ENCODE measurements around the gene GOLGA5.

DNA sequence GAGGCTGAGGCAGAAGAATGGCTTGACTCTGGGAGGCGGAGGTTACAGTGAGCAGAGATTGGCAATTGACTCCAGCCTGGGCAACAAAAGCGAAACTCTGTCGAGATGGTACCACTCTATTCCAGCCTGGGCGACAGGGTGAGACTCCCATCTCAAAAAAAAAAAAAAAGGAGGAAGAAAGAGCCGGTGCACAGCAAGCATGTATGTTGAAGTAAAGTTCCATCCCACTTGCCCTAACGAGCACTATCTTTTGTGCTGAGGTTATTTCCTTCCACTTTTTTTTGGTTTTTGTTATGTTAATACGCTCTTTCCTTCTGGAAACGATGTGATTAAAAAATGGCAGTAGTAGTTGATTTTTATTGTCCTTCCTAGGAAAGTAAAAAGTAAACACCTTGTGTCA is 19.5 kb upstream of the GOLGA5 start:
- TF ChIP-seq CTCF (IDR thresholded peaks at IDR 0.05; ENCODE audit: borderline replicate concordance, extremely low read depth, low read length, poor library complexity, severe bottlenecking) (no peak), EZH2 (IDR thresholded peaks at IDR 0.05; ENCODE audit: borderline replicate concordance, low read depth, low read length, severe bottlenecking) (no peak)
